ENCODE measurements around the gene C15orf40. TPM values are rescaled to one million over a fixed set of nuclear protein-coding genes. Genes with fewer than 3 reads are reported as not detected.
"Not testable (repeated sequence)": the region's sequence is repeated elsewhere in the genome, so short reads cannot be mapped to it uniquely, and the experiment has no call there.

Gene C15orf40
- total RNA-seq, 1 experiment from 2014 or later = 20.6 TPM

- intact Hi-C loops (cut with micrococcal nuclease; ENCODE audit: unreplicated experiment) = no loop called here
- no peaks in the 10 kb centered on the region for H3K4me1 ChIP-seq (ENCODE audit: insufficient read depth, low read length, poor library complexity, severe bottlenecking)
- DNase-seq (ENCODE audit: low spot score) = no peak
- H3K36me3 ChIP-seq (ENCODE audit: insufficient read depth, low read length, poor library complexity, severe bottlenecking) = no peaks in the 10 kb centered on the region
- H3K27ac ChIP-seq (ENCODE audit: low read depth, low read length, poor library complexity, severe bottlenecking) = no peak overlapping the region
- POLR2A ChIA-PET (ENCODE audit: low non-redundant PET) = no interaction called here
- CTCF ChIA-PET = no interaction called here
- BruUV-seq (replicated peaks) = no TSS peak
- peaks cover 14% of the 10 kb centered on the region for H3K27me3 ChIP-seq (replicated peaks; ENCODE audit: insufficient read depth, low read depth, low read length, poor library complexity)
- TF ChIP-seq, protein P1, sequence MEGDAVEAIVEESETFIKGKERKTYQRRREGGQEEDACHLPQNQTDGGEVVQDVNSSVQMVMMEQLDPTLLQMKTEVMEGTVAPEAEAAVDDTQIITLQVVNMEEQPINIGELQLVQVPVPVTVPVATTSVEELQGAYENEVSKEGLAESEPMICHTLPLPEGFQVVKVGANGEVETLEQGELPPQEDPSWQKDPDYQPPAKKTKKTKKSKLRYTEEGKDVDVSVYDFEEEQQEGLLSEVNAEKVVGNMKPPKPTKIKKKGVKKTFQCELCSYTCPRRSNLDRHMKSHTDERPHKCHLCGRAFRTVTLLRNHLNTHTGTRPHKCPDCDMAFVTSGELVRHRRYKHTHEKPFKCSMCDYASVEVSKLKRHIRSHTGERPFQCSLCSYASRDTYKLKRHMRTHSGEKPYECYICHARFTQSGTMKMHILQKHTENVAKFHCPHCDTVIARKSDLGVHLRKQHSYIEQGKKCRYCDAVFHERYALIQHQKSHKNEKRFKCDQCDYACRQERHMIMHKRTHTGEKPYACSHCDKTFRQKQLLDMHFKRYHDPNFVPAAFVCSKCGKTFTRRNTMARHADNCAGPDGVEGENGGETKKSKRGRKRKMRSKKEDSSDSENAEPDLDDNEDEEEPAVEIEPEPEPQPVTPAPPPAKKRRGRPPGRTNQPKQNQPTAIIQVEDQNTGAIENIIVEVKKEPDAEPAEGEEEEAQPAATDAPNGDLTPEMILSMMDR (conservative IDR thresholded peaks at IDR 0.05; ENCODE audit: low read depth, low read length) = no peak
- TF ChIP-seq EZH2 (IDR thresholded peaks at IDR 0.05; ENCODE audit: borderline replicate concordance, low read depth, low read length, poor library complexity, severe bottlenecking) = no peak
- no peak overlapping the region for H3K4me3 ChIP-seq (ENCODE audit: low read depth, low read length, poor library complexity, severe bottlenecking)
- no peaks in the 10 kb centered on the region for H3K9me3 ChIP-seq (ENCODE audit: low read depth, low read length, poor library complexity, severe bottlenecking)
These were observed 67.4 kb downstream of the C15orf40 start for GRCh38 chr15:82944056-82944455.

DNA sequence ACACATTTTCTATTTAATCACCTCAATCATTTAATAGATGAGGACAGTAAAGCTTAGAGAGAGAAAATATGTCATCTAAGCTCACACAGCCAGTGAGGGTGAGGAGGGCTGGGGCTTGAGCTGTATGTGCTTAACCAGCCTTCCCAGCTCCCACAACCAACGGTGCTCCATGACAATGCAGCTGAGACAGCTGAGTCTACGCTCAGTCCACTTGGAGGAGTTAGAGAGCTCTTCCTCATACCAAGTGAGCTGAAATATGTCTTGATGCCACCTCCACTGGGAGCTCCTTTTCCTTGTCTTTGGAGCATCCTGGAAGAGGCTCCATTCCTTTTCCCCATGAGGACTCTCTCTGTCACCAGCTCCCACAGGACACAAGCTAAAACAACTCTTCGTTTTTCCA, 68.3 kb downstream of the C15orf40 start:
- no peak for DNase-seq (ENCODE audit: low spot score)
- POLR2A ChIA-PET (ENCODE audit: low non-redundant PET) = no interaction called here

GRCh38 chr15:82942691-82943090, 68.7 kb downstream of the C15orf40 start:
- Histone ChIP-seq H3K27ac (ENCODE audit: low read depth, low read length, poor library complexity, severe bottlenecking) (no peak overlapping the region), H3K36me3 (ENCODE audit: insufficient read depth, low read length, poor library complexity, severe bottlenecking) (no peaks in the 10 kb centered on the region), H3K4me3 (ENCODE audit: low read depth, low read length, poor library complexity, severe bottlenecking) (no peak overlapping the region), H3K27me3 (replicated peaks; ENCODE audit: insufficient read depth, low read depth, low read length, poor library complexity) (peaks cover 14% of the 10 kb centered on the region), H3K9me3 (ENCODE audit: low read depth, low read length, poor library complexity, severe bottlenecking) (no peaks in the 10 kb centered on the region), H3K4me1 (ENCODE audit: insufficient read depth, low read length, poor library complexity, severe bottlenecking) (no peaks in the 10 kb centered on the region)
- TF ChIP-seq EZH2 (IDR thresholded peaks at IDR 0.05; ENCODE audit: borderline replicate concordance, low read depth, low read length, poor library complexity, severe bottlenecking) = no peak
- TF ChIP-seq, protein P1 (conservative IDR thresholded peaks at IDR 0.05; ENCODE audit: low read depth, low read length) = no peak
- no peak for DNase-seq (ENCODE audit: low spot score)
- ChIA-PET CTCF (no interaction called here), POLR2A (ENCODE audit: low non-redundant PET) (no interaction called here)
- intact Hi-C loops (cut with micrococcal nuclease; ENCODE audit: unreplicated experiment) = no loop called here
- no TSS peak for BruUV-seq (replicated peaks)

More for the DNA sequence above, 68.3 kb downstream of the C15orf40 start:
- Histone ChIP-seq H3K4me1 (ENCODE audit: insufficient read depth, low read length, poor library complexity, severe bottlenecking) (no peaks in the 10 kb centered on the region), H3K4me3 (ENCODE audit: low read depth, low read length, poor library complexity, severe bottlenecking) (no peak overlapping the region), H3K27ac (ENCODE audit: low read depth, low read length, poor library complexity, severe bottlenecking) (no peak overlapping the region), H3K27me3 (replicated peaks; ENCODE audit: insufficient read depth, low read depth, low read length, poor library complexity) (peaks cover 14% of the 10 kb centered on the region), H3K36me3 (ENCODE audit: insufficient read depth, low read length, poor library complexity, severe bottlenecking) (no peaks in the 10 kb centered on the region), H3K9me3 (ENCODE audit: low read depth, low read length, poor library complexity, severe bottlenecking) (no peaks in the 10 kb centered on the region)
- BruUV-seq (replicated peaks) = no TSS peak
- intact Hi-C loops (cut with micrococcal nuclease; ENCODE audit: unreplicated experiment) = no loop called here
- TF ChIP-seq EZH2 (IDR thresholded peaks at IDR 0.05; ENCODE audit: borderline replicate concordance, low read depth, low read length, poor library complexity, severe bottlenecking) = no peak
- TF ChIP-seq, protein P1 (conservative IDR thresholded peaks at IDR 0.05; ENCODE audit: low read depth, low read length) = no peak
- CTCF ChIA-PET = no interaction called here

GRCh38 chr15:82939678-82940077, 71.8 kb downstream of the C15orf40 start:
- not testable (repeated sequence) for BruUV-seq (replicated peaks)

More at GRCh38 chr15:82939678-82940077, 71.8 kb downstream of the C15orf40 start:
- H3K9me3 ChIP-seq (ENCODE audit: low read depth, low read length, poor library complexity, severe bottlenecking); H3K27ac ChIP-seq (ENCODE audit: low read depth, low read length, poor library complexity, severe bottlenecking); POLR2A ChIA-PET (ENCODE audit: low non-redundant PET); DNase-seq (ENCODE audit: low spot score); CTCF ChIA-PET; intact Hi-C loops (cut with micrococcal nuclease; ENCODE audit: unreplicated experiment); H3K36me3 ChIP-seq (ENCODE audit: insufficient read depth, low read length, poor library complexity, severe bottlenecking); H3K4me3 ChIP-seq (ENCODE audit: low read depth, low read length, poor library complexity, severe bottlenecking); H3K4me1 ChIP-seq (ENCODE audit: insufficient read depth, low read length, poor library complexity, severe bottlenecking): not testable (repeated sequence)
- H3K27me3 ChIP-seq (replicated peaks; ENCODE audit: insufficient read depth, low read depth, low read length, poor library complexity) = peaks cover 16% of the 10 kb centered on the region

All from A673 (cell line).